HuH-7 (cell line): Measurements from ENCODE around the gene TBC1D16.

Experiments used
- DNase-seq: peaks from one replicate; pipeline ENCODE4 v3.0.0; 2011; ENCODE audit warnings: low spot score

The TBC1D16 gene

GRCh38 chr17:79949656-79950209 is 85.9 kb downstream of the TBC1D16 start:
- peak; percentile 12 for DNase-seq

GRCh38 chr17:79948945-79949655 is 86.6 kb downstream of the TBC1D16 start:
- no peak for DNase-seq

GRCh38 chr17:79948406-79948944 is 87.2 kb downstream of the TBC1D16 start:
- no peak for DNase-seq

- DNase-seq: no peak
These were observed 88.2 kb downstream of the TBC1D16 start for GRCh38 chr17:79947351-79948031.

- peak; percentile 3 for DNase-seq
These were observed 89.1 kb downstream of the TBC1D16 start for GRCh38 chr17:79946352-79947231.

GRCh38 chr17:79945591-79946255 is 89.9 kb downstream of the TBC1D16 start:
- no peak for DNase-seq

- DNase-seq: peak; percentile 3
These were observed 90.8 kb downstream of the TBC1D16 start for GRCh38 chr17:79944821-79945391.

GRCh38 chr17:79944251-79944812 is 91.3 kb downstream of the TBC1D16 start:
- DNase-seq: no peak

GRCh38 chr17:79943347-79944241 is 92.1 kb downstream of the TBC1D16 start:
- DNase-seq: no peak

- no peak for DNase-seq
These were observed 92.9 kb downstream of the TBC1D16 start for GRCh38 chr17:79942591-79943346.

GRCh38 chr17:79942011-79942405 is 93.7 kb downstream of the TBC1D16 start:
- no peak for DNase-seq

- DNase-seq: no peak
These were observed 94.3 kb downstream of the TBC1D16 start for GRCh38 chr17:79941088-79942010.

- DNase-seq: no peak
These were observed 95.1 kb downstream of the TBC1D16 start for GRCh38 chr17:79940459-79941087.

- DNase-seq: no peak
These were observed 95.8 kb downstream of the TBC1D16 start for GRCh38 chr17:79939755-79940458.

GRCh38 chr17:79939094-79939435 is 96.6 kb downstream of the TBC1D16 start:
- no peak for DNase-seq

GRCh38 chr17:79938336-79939093 is 97.2 kb downstream of the TBC1D16 start:
- DNase-seq: peak; percentile 95
